ENCODE results near the gene COX7A2.

The COX7A2 gene

GRCh38 chr6:75215291-75215690, 28.3 kb downstream of the COX7A2 start:
- ATAC-seq (ENCODE audit: insufficient read depth, low read depth) (0 out of 3 replicates have a peak, but pooled peaks have one; percentile 35), DNase-seq (no peak)
- Histone ChIP-seq H2AFZ (ENCODE audit: low read depth, low read length) (no peak overlapping the region), H4K20me1 (ENCODE audit: insufficient read depth, low read length) (no peaks in the 10 kb centered on the region), H3K4me2 (ENCODE audit: insufficient read depth, low read length) (no peak overlapping the region), H3K4me1 (ENCODE audit: insufficient read depth, low read length) (no peaks in the 10 kb centered on the region), H3K9me3 (ENCODE audit: insufficient read depth, low read length, severe bottlenecking) (no peaks in the 10 kb centered on the region), H3K4me3 (ENCODE audit: low read depth in 1 of 2, low read length in 2 of 2) (no peak overlapping the region), H3K79me2 (ENCODE audit: insufficient read depth, low read length) (no peaks in the 10 kb centered on the region), H3K36me3 (ENCODE audit: insufficient read depth, low read length) (no peaks in the 10 kb centered on the region), H3K27me3 (ENCODE audit: insufficient read depth, low read length, poor library complexity) (peaks cover 5% of the 10 kb centered on the region), H3K27ac (ENCODE audit: low read length) (no peak overlapping the region), H3K9ac (ENCODE audit: low read depth, low read length) (no peak overlapping the region)
- no peak for TF ChIP-seq EZH2 (IDR thresholded peaks at IDR 0.05; ENCODE audit: borderline replicate concordance, low read depth, low read length, severe bottlenecking)
- TF ChIP-seq CTCF (IDR thresholded peaks at IDR 0.05; ENCODE audit: borderline replicate concordance, extremely low read depth, low read length, poor library complexity, severe bottlenecking) = no peak

- ATAC-seq (ENCODE audit: insufficient read depth, low read depth) (no peak), DNase-seq (no peak)
- Histone ChIP-seq H3K4me2 (ENCODE audit: insufficient read depth, low read length) (no peak overlapping the region), H3K9ac (ENCODE audit: low read depth, low read length) (no peak overlapping the region), H3K9me3 (ENCODE audit: insufficient read depth, low read length, severe bottlenecking) (no peaks in the 10 kb centered on the region), H3K27me3 (ENCODE audit: insufficient read depth, low read length, poor library complexity) (no peaks in the 10 kb centered on the region), H3K4me1 (ENCODE audit: insufficient read depth, low read length) (no peaks in the 10 kb centered on the region), H2AFZ (ENCODE audit: low read depth, low read length) (no peak overlapping the region), H3K27ac (ENCODE audit: low read length) (no peak overlapping the region), H3K36me3 (ENCODE audit: insufficient read depth, low read length) (no peaks in the 10 kb centered on the region), H4K20me1 (ENCODE audit: insufficient read depth, low read length) (no peaks in the 10 kb centered on the region), H3K4me3 (ENCODE audit: low read depth in 1 of 2, low read length in 2 of 2) (no peak overlapping the region), H3K79me2 (ENCODE audit: insufficient read depth, low read length) (no peaks in the 10 kb centered on the region)
- TF ChIP-seq EZH2 (IDR thresholded peaks at IDR 0.05; ENCODE audit: borderline replicate concordance, low read depth, low read length, severe bottlenecking) = no peak
- peak; percentile 10 for TF ChIP-seq CTCF (IDR thresholded peaks at IDR 0.05; ENCODE audit: borderline replicate concordance, extremely low read depth, low read length, poor library complexity, severe bottlenecking)
These were observed 29.9 kb downstream of the COX7A2 start for GRCh38 chr6:75213732-75214131.

GRCh38 chr6:75213112-75213511, 30.5 kb downstream of the COX7A2 start:
- no peaks in the 10 kb centered on the region for H4K20me1 ChIP-seq (ENCODE audit: insufficient read depth, low read length)
- H3K9ac ChIP-seq (ENCODE audit: low read depth, low read length) = no peak overlapping the region
- no peaks in the 10 kb centered on the region for H3K9me3 ChIP-seq (ENCODE audit: insufficient read depth, low read length, severe bottlenecking)
- no peak overlapping the region for H3K4me2 ChIP-seq (ENCODE audit: insufficient read depth, low read length)
- TF ChIP-seq EZH2 (IDR thresholded peaks at IDR 0.05; ENCODE audit: borderline replicate concordance, low read depth, low read length, severe bottlenecking) (no peak), CTCF (IDR thresholded peaks at IDR 0.05; ENCODE audit: borderline replicate concordance, extremely low read depth, low read length, poor library complexity, severe bottlenecking) (no peak)
- no peaks in the 10 kb centered on the region for H3K79me2 ChIP-seq (ENCODE audit: insufficient read depth, low read length)
- H3K27ac ChIP-seq (ENCODE audit: low read length) = no peak overlapping the region
- no peak for DNase-seq
- H3K4me1 ChIP-seq (ENCODE audit: insufficient read depth, low read length) = no peaks in the 10 kb centered on the region
- no peak overlapping the region for H2AFZ ChIP-seq (ENCODE audit: low read depth, low read length)
- no peaks in the 10 kb centered on the region for H3K36me3 ChIP-seq (ENCODE audit: insufficient read depth, low read length)
- no peaks in the 10 kb centered on the region for H3K27me3 ChIP-seq (ENCODE audit: insufficient read depth, low read length, poor library complexity)
- no peak overlapping the region for H3K4me3 ChIP-seq (ENCODE audit: low read depth in 1 of 2, low read length in 2 of 2)
- ATAC-seq (ENCODE audit: insufficient read depth, low read depth) = no peak
